Adipocyte (in vitro differentiated cells): ENCODE measurements around the gene CYP2A13.
"Not testable (repeated sequence)": the region's sequence is repeated elsewhere in the genome, so short reads cannot be mapped to it uniquely, and the experiment has no call there.

ENCODE experiments used
- DNase-seq: peaks from one replicate; pipeline ENCODE4 v3.0.0-alpha.2; 2015; ENCODE audit warnings: low read depth
- H3K27me3 ChIP-seq: replicated peaks from 2 replicates; pipeline ENCODE4 v1.7.0; 2013; ENCODE audit warnings: mild to moderate bottlenecking, low read length, moderate library complexity; ENCODE audit not compliant: control insufficient read depth, insufficient read depth
- H3K36me3 ChIP-seq: 2 replicates; pipeline ENCODE4 v1.7.0; 2013; ENCODE audit warnings: low read length, mild to moderate bottlenecking, moderate library complexity; ENCODE audit not compliant: control insufficient read depth, insufficient read depth, severe bottlenecking
- H3K4me1 ChIP-seq: 2 replicates; pipeline ENCODE4 v1.7.0; 2013; ENCODE audit warnings: mild to moderate bottlenecking, low read length, moderate library complexity; ENCODE audit not compliant: control insufficient read depth, insufficient read depth
- H3K4me3 ChIP-seq: 2 replicates; pipeline ENCODE4 v1.7.0; 2013; ENCODE audit warnings: mild to moderate bottlenecking, low read length, moderate library complexity
- H3K9ac ChIP-seq: 2 replicates; pipeline ENCODE4 v1.7.0; 2013; ENCODE audit warnings: mild to moderate bottlenecking, low read length, moderate library complexity
- H3K9me3 ChIP-seq: 2 replicates; pipeline ENCODE4 v1.7.0; 2013; ENCODE audit warnings: mild to moderate bottlenecking, low read length, moderate library complexity; ENCODE audit not compliant: control insufficient read depth

The CYP2A13 gene

DNA sequence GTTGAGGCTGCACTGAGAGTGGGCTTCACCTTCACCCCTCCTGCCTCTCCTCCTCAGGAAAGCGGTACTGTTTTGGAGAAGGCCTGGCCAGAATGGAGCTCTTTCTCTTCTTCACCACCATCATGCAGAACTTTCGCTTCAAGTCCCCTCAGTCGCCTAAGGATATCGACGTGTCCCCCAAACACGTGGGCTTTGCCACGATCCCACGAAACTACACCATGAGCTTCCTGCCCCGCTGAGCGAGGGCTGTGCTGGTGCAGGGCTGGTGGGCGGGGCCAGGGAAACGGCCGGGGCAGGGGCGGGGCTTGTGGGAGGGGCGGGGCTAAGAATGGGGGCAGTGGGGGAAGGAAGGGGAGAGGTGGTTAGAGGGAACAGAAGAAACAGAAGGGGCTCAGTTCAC, 7.5 kb downstream of the CYP2A13 start:
- Histone ChIP-seq H3K4me3 (no peak overlapping the region), H3K36me3 (no peaks in the 10 kb centered on the region), H3K9me3 (peaks cover 19% of the 10 kb centered on the region), H3K4me1 (no peaks in the 10 kb centered on the region), H3K27me3 (peaks cover 12% of the 10 kb centered on the region), H3K9ac (no peak overlapping the region)
- no peak for DNase-seq

GRCh38 chr19:41096353-41096752, 8.1 kb downstream of the CYP2A13 start:
- H3K27me3 ChIP-seq = peaks cover 12% of the 10 kb centered on the region
- no peaks in the 10 kb centered on the region for H3K36me3 ChIP-seq
- no peak overlapping the region for H3K9ac ChIP-seq

DNA sequence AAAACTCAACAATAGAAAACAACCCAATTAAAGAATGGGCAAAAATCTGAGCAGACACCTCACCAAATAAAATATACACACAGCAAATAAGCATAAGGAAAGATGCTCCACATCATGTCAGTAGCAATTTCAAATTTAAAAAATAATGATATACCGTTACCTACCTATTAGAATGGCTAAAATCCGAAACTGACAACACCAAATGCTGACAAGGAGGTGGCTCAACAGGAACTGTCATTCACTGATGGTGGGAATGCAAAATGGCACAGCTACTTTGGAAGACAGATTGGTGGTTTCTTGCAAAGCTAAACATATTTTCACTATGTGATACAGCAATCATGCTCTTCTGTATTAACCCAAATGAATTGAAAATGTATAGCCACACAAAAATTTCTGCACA, 9.1 kb downstream of the CYP2A13 start:
- Histone ChIP-seq H3K4me1 (no peaks in the 10 kb centered on the region), H3K9ac (no peak overlapping the region), H3K27me3 (peaks cover 10% of the 10 kb centered on the region), H3K9me3 (peaks cover 19% of the 10 kb centered on the region), H3K4me3 (no peak overlapping the region), H3K36me3 (no peaks in the 10 kb centered on the region)
- DNase-seq = no peak

More at GRCh38 chr19:41096353-41096752, 8.1 kb downstream of the CYP2A13 start:
- H3K4me1 ChIP-seq = no peaks in the 10 kb centered on the region
- H3K4me3 ChIP-seq = no peak overlapping the region
- DNase-seq = no peak
- peaks cover 19% of the 10 kb centered on the region for H3K9me3 ChIP-seq

- Histone ChIP-seq H3K4me1 (no peaks in the 10 kb centered on the region), H3K36me3 (no peaks in the 10 kb centered on the region), H3K9me3 (peaks cover 19% of the 10 kb centered on the region), H3K27me3 (peaks cover 4% of the 10 kb centered on the region), H3K4me3 (no peak overlapping the region), H3K9ac (no peak overlapping the region)
- no peak for DNase-seq
Measured at GRCh38 chr19:41098762-41099161, 10.5 kb downstream of the CYP2A13 start.

GRCh38 chr19:41102210-41102609, 14.0 kb downstream of the CYP2A13 start:
- not testable (repeated sequence) for H3K4me1 ChIP-seq, H3K36me3 ChIP-seq, H3K4me3 ChIP-seq, H3K9ac ChIP-seq, DNase-seq, H3K27me3 ChIP-seq
- H3K9me3 ChIP-seq = peaks cover 14% of the 10 kb centered on the region

- Histone ChIP-seq H3K27me3 (peaks cover 4% of the 10 kb centered on the region), H3K9ac (no peak overlapping the region), H3K36me3 (no peaks in the 10 kb centered on the region), H3K9me3 (no peaks in the 10 kb centered on the region), H3K4me1 (no peaks in the 10 kb centered on the region), H3K4me3 (no peak overlapping the region)
- no peak for DNase-seq
Measured at GRCh38 chr19:41106177-41106576, 17.9 kb downstream of the CYP2A13 start.

GRCh38 chr19:41111296-41111695, 23.0 kb downstream of the CYP2A13 start:
- H3K9ac ChIP-seq = no peak overlapping the region
- no peaks in the 10 kb centered on the region for H3K4me1 ChIP-seq
- H3K27me3 ChIP-seq = peaks cover 20% of the 10 kb centered on the region
- H3K4me3 ChIP-seq = no peak overlapping the region
- DNase-seq = no peak
- no peaks in the 10 kb centered on the region for H3K9me3 ChIP-seq
- no peaks in the 10 kb centered on the region for H3K36me3 ChIP-seq

DNA sequence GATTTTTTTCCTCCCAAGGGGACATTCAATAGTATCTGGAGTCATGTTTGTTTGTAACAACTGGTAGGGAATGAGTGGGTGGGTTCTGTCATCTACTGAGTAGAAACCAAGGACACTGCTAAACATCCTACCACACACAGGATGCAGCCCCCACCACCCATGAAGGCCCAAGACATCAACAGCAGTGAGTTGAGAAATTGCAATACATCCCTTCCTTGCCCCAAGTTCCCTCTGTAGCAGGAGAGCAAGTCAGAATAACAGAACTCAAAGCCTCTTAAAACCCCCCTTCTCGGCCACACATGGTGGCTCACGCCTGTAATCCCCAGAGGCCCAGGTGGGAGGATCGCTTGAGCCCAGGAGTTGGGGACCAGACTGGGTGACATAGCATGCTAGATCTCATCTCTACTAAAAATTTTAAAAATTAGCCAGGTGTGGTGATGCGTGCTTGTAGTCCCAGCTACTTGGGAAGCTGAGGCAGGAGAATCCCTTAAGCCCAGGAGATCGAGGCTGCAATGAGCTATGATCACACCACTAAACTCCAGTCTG, 23.6 kb downstream of the CYP2A13 start:
- Histone ChIP-seq H3K27me3 (peaks cover 22% of the 10 kb centered on the region), H3K9me3 (no peaks in the 10 kb centered on the region), H3K4me1 (no peaks in the 10 kb centered on the region), H3K9ac (no peak overlapping the region), H3K4me3 (no peak overlapping the region), H3K36me3 (no peaks in the 10 kb centered on the region)
- DNase-seq = no peak

GRCh38 chr19:41112728-41113290, 24.6 kb downstream of the CYP2A13 start:
- Histone ChIP-seq H3K9ac (no peak overlapping the region), H3K9me3 (no peaks in the 10 kb centered on the region), H3K27me3 (peaks cover 23% of the 10 kb centered on the region), H3K4me1 (no peaks in the 10 kb centered on the region), H3K4me3 (no peak overlapping the region), H3K36me3 (no peaks in the 10 kb centered on the region)
- no peak for DNase-seq

DNA sequence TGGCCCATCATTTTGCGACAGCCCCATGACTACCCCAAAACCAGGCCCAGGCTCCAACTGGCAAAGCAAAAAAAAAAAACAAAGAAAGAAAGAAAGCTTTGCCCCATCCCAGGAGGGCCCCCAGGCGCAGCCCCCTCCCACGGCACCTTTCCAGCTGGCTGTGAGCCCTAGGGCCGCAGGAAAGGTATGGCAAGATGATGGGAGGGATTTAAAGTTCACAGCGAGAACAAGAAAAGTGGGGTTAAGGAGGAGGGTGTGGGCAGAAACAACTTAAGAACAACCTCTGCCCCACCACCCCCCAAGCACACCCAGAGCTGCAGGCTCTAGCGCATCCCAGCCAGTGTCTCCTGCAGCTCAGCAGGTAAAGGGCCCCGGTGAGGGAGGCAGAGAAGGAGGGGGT, 25.9 kb downstream of the CYP2A13 start, which contains the start of gene CYP2F1:
Gene CYP2F1, plus strand, starts transcription at position 301 of the 400 bp plus-strand sequence. CDS start 1,757 bp downstream, outside the sequence.
- no peak for DNase-seq
- no peaks in the 10 kb centered on the region for H3K4me1 ChIP-seq
- no peak within 1 kb of the TSS for H3K4me3 ChIP-seq
- H3K36me3 ChIP-seq = no peaks in the 10 kb centered on the region
- H3K27me3 ChIP-seq = peaks cover 30% of the 10 kb centered on the region
- H3K9me3 ChIP-seq = no peaks in the 10 kb centered on the region
- H3K9ac ChIP-seq = no peak within 1 kb of the TSS

- H3K36me3 ChIP-seq = no peaks in the 10 kb centered on the region
- H3K27me3 ChIP-seq = peaks cover 30% of the 10 kb centered on the region
- no peaks in the 10 kb centered on the region for H3K9me3 ChIP-seq
- no peaks in the 10 kb centered on the region for H3K4me1 ChIP-seq
- no peak overlapping the region for H3K9ac ChIP-seq
- H3K4me3 ChIP-seq = no peak overlapping the region
- DNase-seq = no peak
Measured at GRCh38 chr19:41116261-41116660, 28.0 kb downstream of the CYP2A13 start.
